ENCODE data around the gene SPAG17.

SPAG17 gene

GRCh38 chr1:118115567-118116295 lies 69.3 kb downstream of the SPAG17 start:
- peak overlapping the region; percentile 91 for H3K27ac ChIP-seq
- TF ChIP-seq CTCF (conservative IDR thresholded peaks at IDR 0.05): no peak

- no peak overlapping the region; the same call in 1 of the 2 replicates for H3K27ac ChIP-seq
- TF ChIP-seq CTCF (conservative IDR thresholded peaks at IDR 0.05): no peak
These were observed 71.8 kb downstream of the SPAG17 start for GRCh38 chr1:118113261-118113660.

GRCh38 chr1:118110580-118110979 lies 74.4 kb downstream of the SPAG17 start:
- TF ChIP-seq CTCF (conservative IDR thresholded peaks at IDR 0.05): no peak
- peak overlapping the region; percentile 62 for H3K27ac ChIP-seq

- no peak for TF ChIP-seq CTCF (conservative IDR thresholded peaks at IDR 0.05)
- H3K27ac ChIP-seq: no peak overlapping the region
These were observed 80.1 kb downstream of the SPAG17 start for GRCh38 chr1:118104951-118105350.

- TF ChIP-seq CTCF (conservative IDR thresholded peaks at IDR 0.05): no peak
These were observed 82.6 kb downstream of the SPAG17 start for GRCh38 chr1:118102445-118102844.

GRCh38 chr1:118101999-118102398 lies 83.0 kb downstream of the SPAG17 start:
- H3K27ac ChIP-seq: peak overlapping the region; percentile 38; the same call in 1 of the 2 replicates
- no peak for TF ChIP-seq CTCF (conservative IDR thresholded peaks at IDR 0.05)

More at GRCh38 chr1:118102445-118102844, 82.6 kb downstream of the SPAG17 start:
- no peak overlapping the region for H3K27ac ChIP-seq

GRCh38 chr1:118101515-118101844 lies 83.5 kb downstream of the SPAG17 start:
- no peak for TF ChIP-seq CTCF (conservative IDR thresholded peaks at IDR 0.05)
- peak overlapping the region; percentile 38 for H3K27ac ChIP-seq

All from VCaP (cell line).